DMS 273 (cell line): ENCODE data around the gene NF2.
"Not testable (repeated sequence)": the region's sequence is repeated elsewhere in the genome, so short reads cannot be mapped to it uniquely, and the experiment has no call there.

Source experiments
- DNase-seq: peaks from one replicate; lab custom pipeline; 2025; ENCODE audit not compliant: unreplicated experiment; lab: John Stamatoyannopoulos, UW

The NF2 gene

DNA sequence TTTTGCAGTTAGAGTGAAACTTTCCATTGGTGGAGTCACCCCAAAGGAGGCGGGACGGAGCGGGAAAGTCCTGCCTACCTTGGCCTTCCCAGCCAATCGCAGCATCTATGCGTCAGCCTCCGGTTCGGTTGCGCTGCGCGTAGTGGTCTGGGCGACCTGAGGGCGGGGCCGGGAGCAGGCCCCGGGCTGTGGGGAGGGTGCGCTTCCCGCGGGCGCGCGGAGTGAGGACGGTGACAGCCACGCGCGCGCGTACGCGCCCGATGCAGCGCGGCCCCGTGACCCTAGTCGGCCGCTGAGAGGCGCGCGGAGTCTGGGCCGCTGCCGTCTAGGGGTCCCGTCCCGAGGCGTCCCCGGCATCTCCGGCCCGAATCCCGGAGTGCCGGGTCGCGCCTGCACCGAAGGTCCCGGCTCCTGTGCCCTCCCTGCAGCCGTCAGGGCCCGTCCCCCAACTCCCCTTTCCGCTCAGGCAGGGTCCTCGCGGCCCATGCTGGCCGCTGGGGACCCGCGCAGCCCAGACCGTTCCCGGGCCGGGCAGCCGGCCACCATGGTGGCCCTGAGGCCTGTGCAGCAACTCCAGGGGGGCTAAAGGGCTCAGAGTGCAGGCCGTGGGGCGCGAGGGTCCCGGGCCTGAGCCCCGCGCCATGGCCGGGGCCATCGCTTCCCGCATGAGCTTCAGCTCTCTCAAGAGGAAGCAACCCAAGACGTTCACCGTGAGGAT lies at the start of gene NF2:
Gene NF2 (plus strand): TSS at position 276 of the 718 bp plus-strand sequence. CDS start 366 bp downstream, at position 642.
- peak; percentile 99 for DNase-seq

- DNase-seq = no peak
Measured at GRCh38 chr22:29555065-29555644, 48.3 kb upstream of the NF2 start.

DNA sequence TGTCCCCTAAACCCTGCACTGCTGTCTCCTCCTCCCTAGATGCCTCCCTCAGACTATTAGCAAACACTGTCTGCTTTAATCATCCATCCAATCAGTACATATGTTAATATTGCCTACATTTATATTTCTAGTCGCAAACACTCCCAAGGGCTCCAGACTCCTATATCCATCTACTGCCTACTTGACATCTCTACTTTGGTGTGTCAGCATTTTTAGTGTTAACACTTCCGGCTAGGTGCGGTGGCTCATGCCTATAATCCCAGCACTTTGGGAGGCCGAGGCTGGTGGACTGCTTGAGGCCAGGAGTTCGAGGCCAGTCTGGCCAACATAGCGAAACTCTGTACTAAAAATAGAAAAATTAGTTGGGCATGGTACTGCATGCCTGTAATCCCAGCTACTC lies 44.4 kb upstream of the NF2 start:
- DNase-seq = no peak

DNA sequence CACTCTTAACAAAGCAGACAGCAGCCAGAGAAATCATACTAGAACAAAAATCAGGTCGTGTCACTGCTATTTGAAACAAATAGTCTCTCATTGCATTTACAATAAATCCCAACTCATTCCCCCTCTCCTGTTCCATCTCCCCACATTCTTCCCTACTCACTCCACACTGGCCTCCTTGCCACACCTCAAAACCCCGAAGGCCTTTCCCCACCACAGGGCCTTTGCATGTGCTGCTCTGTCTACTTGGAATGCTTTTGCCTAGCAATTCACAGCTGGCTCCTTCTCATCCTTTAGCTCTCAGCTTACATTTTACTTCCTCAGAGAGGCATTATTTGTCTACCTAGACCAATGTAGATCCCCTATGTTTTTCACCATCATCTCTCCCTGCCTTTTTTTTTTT lies 43.6 kb upstream of the NF2 start:
- DNase-seq = no peak

GRCh38 chr22:29563652-29564460 lies 39.6 kb upstream of the NF2 start:
- no peak for DNase-seq

- not testable (repeated sequence) for DNase-seq
Measured at GRCh38 chr22:29566513-29566912, 36.9 kb upstream of the NF2 start.

DNA sequence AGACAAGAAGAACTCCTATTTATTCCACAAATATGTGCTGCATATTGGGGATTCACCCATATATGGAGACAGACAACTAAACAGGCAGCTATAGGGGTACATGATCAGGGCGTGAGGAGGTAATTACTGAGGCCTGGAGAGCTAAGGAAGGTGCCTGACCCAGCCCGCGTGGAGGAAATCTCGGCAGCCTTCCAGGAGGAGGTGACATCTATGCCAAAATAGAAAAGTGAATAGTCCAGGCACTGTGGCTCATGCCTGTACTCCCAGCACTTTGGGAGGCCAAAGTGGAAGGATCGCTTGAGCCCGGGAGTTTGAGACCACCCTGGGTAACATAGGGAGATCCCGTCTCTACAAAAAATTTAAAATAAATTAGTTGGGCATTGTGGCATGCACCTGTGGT lies 36.1 kb upstream of the NF2 start:
- DNase-seq = no peak

GRCh38 chr22:29569011-29569678 lies 34.3 kb upstream of the NF2 start:
- no peak for DNase-seq

DNA sequence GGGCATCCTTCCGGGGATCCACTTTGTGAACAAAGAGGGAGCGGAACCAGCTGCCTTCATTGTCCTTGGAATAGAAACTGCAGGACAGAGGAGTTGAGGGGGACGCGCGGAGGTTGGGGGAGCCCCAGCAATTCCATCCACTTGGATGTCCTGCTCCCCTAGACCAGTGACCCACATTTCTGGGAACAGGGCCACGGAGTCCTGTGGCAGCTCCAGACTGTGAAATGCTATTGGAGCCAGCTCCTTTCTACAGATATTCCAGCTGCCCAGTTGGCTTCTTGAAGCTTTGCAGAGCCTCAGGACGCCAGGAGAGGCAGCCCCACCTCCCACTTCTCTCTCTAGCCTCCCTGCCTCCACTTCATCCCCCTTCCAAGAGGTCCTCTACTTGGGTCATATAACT lies 33.0 kb upstream of the NF2 start:
- no peak for DNase-seq

DNA sequence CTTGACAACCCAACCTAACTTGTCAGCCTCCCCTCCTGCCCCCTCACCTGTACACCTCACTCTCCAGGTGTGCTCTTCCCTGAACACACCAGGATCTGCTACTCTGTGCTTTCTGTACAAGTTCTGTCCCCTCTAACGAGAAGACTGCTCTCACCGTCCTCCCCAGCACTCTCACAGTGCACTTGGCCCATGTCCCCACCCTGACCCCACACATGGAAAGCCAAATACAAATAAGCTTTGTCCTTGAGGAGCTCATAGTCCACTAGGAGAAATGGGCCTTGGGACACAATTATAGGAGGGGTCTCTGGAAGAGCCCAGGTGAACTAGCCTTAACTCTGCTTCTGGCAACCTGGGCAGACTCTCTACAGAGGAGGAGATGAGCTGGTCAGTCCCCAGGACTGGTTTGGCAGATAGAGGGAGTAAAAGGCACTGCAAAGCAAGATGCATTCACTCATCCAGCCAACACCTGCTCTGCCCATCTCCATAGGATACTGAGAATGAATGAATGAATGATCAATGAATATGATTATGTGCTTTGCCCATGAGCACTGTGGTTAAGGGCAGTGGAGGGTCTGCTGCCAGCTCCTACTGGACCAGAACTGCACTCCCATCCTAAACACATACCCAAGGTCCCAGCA lies 32.4 kb upstream of the NF2 start:
- no peak for DNase-seq

DNA sequence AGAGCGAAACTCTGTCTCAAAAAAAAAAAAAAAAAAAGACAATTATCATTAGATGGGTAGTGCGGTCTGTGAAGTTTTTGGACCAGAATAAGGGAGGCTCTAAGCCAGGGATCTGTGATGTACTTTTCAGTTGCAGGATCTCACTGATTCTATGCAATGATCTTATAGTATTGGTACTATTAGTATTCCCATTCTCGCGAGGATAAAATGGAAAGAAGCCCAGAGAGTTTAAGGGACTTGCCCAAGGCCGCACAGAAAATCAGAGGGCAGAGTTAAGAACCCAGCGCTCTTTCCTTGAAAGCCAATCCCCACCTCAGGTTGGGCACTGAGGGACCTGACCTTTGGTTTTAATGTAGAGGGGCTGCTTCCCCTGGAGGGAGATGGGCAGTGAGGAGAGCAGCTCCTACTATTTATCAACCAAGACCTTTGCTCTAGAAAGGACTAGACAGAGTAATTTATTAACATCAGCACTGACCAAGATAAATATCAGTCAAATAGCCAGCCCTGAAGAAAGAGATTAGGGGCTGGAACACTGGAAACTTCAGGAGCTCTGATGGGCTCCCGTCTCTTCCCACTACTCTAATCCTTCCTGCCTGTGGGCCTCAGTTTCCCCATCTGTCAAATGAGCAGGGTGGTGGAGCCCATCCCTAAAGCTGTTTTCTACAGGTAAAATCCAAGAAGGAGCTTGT lies 28.5 kb upstream of the NF2 start:
- no peak for DNase-seq

- no peak for DNase-seq
Measured at GRCh38 chr22:29578462-29579200, 24.8 kb upstream of the NF2 start.

GRCh38 chr22:29580200-29580810 lies 23.1 kb upstream of the NF2 start:
- DNase-seq = peak; percentile 46

GRCh38 chr22:29581799-29582198 lies 21.6 kb upstream of the NF2 start:
- peak; percentile 41 for DNase-seq

DNA sequence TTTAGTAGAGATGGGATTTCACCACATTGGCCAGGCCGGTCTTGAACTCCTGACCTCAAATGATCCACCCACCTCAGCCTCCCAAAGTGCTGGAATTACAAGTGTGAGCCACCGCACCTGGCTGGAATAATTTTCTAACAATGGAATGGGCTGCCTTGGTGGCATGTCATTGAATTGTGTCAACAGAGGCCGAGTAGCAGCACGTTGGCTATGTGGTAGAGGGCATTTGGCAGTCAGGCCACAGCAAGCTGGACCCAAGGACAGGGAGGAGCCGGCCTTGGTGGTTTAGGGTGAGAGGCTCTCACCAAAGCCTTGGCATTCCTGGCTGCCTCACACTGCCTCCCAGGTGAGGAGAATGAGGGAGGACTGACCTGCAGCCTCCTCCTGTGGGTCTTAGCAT lies 18.5 kb upstream of the NF2 start:
- no peak for DNase-seq

DNA sequence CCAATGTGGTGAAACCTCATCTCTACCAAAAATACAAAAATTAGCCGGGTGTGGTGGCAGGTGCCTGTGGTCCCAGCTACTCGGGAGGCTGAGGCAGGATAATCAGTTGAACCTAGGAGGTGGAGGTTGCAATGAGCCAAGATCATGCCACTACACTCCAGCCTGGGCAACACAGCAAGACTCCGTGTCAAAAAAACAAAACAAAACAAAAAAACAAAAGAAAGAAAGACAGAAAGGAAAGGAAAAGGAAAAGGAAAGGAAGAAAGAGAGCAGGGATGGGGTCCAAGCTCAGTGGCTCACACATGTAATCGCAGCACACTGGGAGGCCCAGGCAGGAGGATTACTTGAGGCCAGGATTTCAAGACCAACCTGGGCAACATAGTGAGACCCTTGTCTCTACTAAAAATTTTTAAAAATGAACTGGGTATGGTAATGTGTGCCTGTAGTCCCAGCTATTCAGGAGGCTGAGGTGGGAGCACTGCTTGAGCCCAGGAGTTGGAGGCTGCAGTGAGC lies 17.2 kb upstream of the NF2 start:
- DNase-seq = not testable (repeated sequence)

DNA sequence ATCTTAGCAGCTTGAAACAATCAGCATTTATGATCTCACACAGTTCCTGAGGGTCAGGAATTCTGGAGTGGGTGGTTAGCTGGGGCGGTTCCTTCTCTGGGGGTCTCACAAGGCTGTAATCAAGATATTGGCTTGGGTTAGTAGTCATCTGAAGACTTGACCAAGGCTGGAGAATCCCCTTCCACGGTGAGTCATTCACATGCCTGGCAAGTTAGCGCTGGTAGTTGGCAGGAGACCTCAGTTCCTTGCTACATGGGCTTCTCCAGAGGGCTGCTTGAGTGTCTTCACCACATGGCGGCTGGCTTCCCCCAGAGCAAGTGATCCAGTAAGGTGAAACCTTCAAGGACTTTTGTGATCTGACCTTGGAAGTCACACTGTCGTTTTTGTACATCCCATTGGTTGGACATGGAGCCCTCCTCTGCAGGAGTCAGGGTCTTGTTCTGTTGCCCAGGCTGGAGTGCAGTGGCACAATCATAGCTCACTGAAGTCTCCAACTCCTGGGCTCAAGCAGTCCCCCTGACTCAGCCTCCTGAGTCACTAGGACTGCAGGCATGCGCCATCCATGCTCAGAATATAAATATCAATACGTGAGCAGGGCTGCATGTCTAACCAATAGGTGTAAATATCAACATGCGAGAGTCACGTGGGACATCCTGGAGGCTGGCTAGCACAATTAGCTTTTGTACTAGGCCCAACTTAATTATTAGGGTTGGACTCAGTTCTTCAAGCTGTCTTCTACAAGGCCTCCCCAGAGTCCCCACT lies 15.3 kb upstream of the NF2 start:
- no peak for DNase-seq

DNA sequence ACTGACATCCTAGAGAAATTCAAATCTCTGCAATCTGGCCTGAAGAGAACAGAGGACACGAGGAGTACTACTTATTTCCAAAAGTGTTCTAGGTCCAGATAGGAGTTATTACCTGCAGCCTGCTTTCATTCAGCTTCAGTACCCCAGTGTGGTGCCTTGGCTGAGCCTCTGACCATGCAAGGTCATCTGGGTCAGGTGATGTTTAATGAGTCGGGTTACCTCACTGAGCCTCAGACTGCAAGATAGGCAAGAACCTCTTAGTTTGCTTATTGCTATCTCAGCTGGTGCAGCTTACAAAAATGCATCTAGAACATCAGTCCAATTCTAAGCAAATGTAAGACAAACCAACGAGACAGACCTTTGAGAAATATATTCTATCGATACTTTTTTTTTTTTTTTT lies 9.5 kb upstream of the NF2 start:
- DNase-seq = no peak
